Left ventricle myocardium inferior (tissue), 1 donor: ENCODE data around the gene SGIP1. TPM values are rescaled to one million over a fixed set of nuclear protein-coding genes. Genes with fewer than 3 reads are reported as not detected.

Experiments used
- DNase-seq: peaks from one replicate; pipeline ENCODE4 v3.0.0-alpha.2; 2020
- H3K27ac ChIP-seq: fragments of 200-600 bp; replicated peaks from 2 replicates; pipeline ENCODE4 v1.8.0; 2021
- H3K27me3 ChIP-seq: fragments of 200-600 bp; 2 replicates; pipeline ENCODE4 v1.8.0; 2021; ENCODE audit warnings: low read depth
- H3K36me3 ChIP-seq: fragments of 200-600 bp; 2 replicates; pipeline ENCODE4 v1.8.0; 2021
- H3K4me1 ChIP-seq: fragments of 200-600 bp; 2 replicates; pipeline ENCODE4 v1.8.0; 2021
- H3K4me3 ChIP-seq: fragments of 200-600 bp; 2 replicates; pipeline ENCODE4 v1.8.0; 2021; ENCODE audit warnings: mild to moderate bottlenecking, moderate library complexity
- H3K9me3 ChIP-seq: fragments of 200-600 bp; replicated peaks from 2 replicates; pipeline ENCODE4 v1.8.0; 2021
- intact Hi-C: fragments of 100-400 bp; cut with micrococcal nuclease; formaldehyde crosslinking; loops from one replicate; pipeline ENCODE4 v1.11.0; 2022
- total RNA-seq: library from RNA; stranded (reverse); fragmentation: NEBNext Ultra II Directional; extraction: Animal tissue kit (Norgen Biotek cat#: 25700); gene quantifications from one replicate; pipeline ENCODE4 v1.2.1, GENCODE V29; 2021
- TF ChIP-seq, protein P1 (sequence below): fragments of 200-600 bp; IDR thresholded peaks from 2 replicates; pipeline ENCODE4 v1.8.0; 2021; ENCODE audit warnings: antibody characterized with exemption, mild to moderate bottlenecking, borderline replicate concordance
- donor health status: DM: no; HTN: yes; CAD: no; lungs with severe emphysema.

Gene SGIP1
- total RNA-seq, 1 donor from 2014 or later, result 9.0 TPM

DNA sequence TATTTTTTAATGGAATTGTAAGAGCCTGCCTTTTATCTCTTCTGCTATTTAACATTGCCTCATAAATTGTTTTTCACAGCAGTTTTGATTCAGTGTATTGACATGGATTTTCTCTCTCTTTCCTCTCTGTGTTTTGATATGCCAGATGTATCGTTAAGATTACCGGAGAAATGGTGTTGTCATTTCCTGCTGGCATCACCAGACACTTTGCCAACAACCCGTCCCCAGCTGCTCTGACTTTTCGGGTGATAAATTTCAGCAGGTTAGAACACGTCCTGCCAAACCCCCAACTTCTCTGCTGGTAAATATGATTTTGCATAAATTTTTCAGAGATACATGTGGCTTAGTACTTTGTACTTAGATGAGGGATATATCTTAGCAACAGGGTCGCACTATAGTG lies 195.2 kb downstream of the SGIP1 start:
- H3K9me3 ChIP-seq, result no peaks in the 10 kb centered on the region
- no peak for DNase-seq
- intact Hi-C loops, result loop anchor here (10.0 kb wide), 1 partner anchor 474 kb away; no protein-coding TSS in a partner anchor
- H3K27me3 ChIP-seq, result no peaks in the 10 kb centered on the region
- H3K4me1 ChIP-seq, result peaks cover 8% of the 10 kb centered on the region
- H3K27ac ChIP-seq, result peak overlapping the region; percentile 56
- no peak overlapping the region for H3K4me3 ChIP-seq
- TF ChIP-seq, protein P1, sequence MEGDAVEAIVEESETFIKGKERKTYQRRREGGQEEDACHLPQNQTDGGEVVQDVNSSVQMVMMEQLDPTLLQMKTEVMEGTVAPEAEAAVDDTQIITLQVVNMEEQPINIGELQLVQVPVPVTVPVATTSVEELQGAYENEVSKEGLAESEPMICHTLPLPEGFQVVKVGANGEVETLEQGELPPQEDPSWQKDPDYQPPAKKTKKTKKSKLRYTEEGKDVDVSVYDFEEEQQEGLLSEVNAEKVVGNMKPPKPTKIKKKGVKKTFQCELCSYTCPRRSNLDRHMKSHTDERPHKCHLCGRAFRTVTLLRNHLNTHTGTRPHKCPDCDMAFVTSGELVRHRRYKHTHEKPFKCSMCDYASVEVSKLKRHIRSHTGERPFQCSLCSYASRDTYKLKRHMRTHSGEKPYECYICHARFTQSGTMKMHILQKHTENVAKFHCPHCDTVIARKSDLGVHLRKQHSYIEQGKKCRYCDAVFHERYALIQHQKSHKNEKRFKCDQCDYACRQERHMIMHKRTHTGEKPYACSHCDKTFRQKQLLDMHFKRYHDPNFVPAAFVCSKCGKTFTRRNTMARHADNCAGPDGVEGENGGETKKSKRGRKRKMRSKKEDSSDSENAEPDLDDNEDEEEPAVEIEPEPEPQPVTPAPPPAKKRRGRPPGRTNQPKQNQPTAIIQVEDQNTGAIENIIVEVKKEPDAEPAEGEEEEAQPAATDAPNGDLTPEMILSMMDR, result no peak
- H3K36me3 ChIP-seq, result no peaks in the 10 kb centered on the region

GRCh38 chr1:66729523-66729922 lies 195.6 kb downstream of the SGIP1 start:
- no peak overlapping the region for H3K4me3 ChIP-seq
- peak overlapping the region; percentile 56 for H3K27ac ChIP-seq
- no peaks in the 10 kb centered on the region for H3K36me3 ChIP-seq
- H3K9me3 ChIP-seq, result no peaks in the 10 kb centered on the region
- TF ChIP-seq, protein P1, result no peak
- no peak for DNase-seq
- intact Hi-C loops, result loop anchor here (10.0 kb wide), 1 partner anchor 475 kb away; no protein-coding TSS in a partner anchor
- peaks cover 8% of the 10 kb centered on the region for H3K4me1 ChIP-seq
- no peaks in the 10 kb centered on the region for H3K27me3 ChIP-seq

GRCh38 chr1:66730462-66730861 lies 196.5 kb downstream of the SGIP1 start:
- intact Hi-C loops, result no loop called here
- no peaks in the 10 kb centered on the region for H3K9me3 ChIP-seq
- TF ChIP-seq, protein P1, result no peak

DNA sequence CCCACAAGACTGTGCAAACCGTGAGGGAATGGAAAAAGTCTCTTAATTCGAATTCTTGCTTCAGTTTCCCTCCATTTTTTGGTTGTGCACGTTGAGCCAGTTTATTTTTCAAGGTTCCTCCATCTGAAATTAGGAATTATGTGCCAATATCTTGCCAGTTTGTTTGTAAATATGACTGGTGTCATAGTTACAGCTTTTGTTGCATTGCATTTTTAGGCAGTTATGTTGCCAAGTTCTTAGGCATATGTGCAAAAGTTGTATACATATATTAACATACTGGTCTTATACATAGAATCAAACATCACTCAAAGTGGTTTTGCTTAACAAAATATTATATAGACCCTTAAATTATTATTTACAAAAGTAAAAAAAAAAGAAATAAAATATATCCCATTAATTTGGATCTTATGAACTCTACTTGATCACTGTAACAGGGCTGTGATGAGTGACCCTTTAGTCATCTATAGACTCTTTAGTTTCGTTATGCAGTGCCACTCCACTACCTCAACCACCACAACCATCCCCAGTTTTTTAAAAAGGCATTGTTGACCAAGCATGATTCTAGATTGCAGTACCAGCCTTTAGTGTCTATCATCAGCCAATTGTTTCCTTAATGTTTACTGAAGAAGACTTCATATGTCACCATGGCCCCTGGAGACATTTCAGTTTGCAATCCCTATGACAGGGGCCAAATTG lies 197.4 kb downstream of the SGIP1 start:
- H3K27me3 ChIP-seq, result no peaks in the 10 kb centered on the region
- intact Hi-C loops, result no loop called here
- no peaks in the 10 kb centered on the region for H3K36me3 ChIP-seq
- DNase-seq, result no peak
- no peaks in the 10 kb centered on the region for H3K9me3 ChIP-seq
- TF ChIP-seq, protein P1, result no peak
- no peak overlapping the region for H3K4me3 ChIP-seq
- H3K4me1 ChIP-seq, result peaks cover under 1% of the 10 kb centered on the region
- no peak overlapping the region for H3K27ac ChIP-seq

More at GRCh38 chr1:66730462-66730861, 196.5 kb downstream of the SGIP1 start:
- H3K27ac ChIP-seq, result no peak overlapping the region
- H3K4me1 ChIP-seq, result peaks cover 8% of the 10 kb centered on the region
- DNase-seq, result no peak
- no peaks in the 10 kb centered on the region for H3K36me3 ChIP-seq
- H3K4me3 ChIP-seq, result no peak overlapping the region
- no peaks in the 10 kb centered on the region for H3K27me3 ChIP-seq

DNA sequence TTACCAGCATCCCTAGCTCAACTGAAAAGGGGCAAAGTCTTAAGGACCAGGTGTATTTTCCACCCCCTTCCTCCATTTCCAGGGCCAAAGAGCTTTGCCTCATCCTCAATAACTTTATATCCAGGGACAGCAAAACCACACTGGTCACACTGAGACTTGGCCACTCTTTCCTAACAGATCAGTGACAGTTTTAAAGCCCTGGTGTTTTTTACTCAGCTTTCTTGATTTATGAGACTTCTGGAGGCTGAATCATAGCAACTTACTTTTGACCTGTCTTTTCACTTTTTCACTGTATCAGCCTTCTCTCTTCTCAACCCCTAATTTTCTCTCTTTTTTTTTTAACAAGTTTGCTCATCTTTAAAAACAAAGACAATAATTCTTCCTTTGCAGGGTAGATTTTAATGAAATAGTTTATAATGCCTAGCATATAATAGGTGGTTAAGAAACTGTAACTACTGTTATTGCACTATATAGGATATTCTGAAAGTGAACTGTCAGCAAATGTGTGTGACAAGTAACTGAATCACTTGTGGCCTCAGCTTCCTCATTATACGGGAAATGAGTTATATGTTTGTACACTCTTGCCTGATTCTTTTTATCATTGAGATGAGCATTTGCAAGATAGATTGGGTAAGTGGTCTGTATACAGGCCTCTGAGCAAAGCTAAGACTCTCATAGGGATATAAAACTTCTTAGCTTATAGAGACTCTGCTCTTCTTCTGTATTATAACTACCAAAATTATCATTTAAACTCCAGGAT lies 198.6 kb downstream of the SGIP1 start:
- TF ChIP-seq, protein P1, result no peak
- Histone ChIP-seq H3K36me3 (no peaks in the 10 kb centered on the region), H3K27me3 (no peaks in the 10 kb centered on the region), H3K27ac (no peak overlapping the region), H3K4me1 (no peaks in the 10 kb centered on the region), H3K4me3 (no peak overlapping the region), H3K9me3 (no peaks in the 10 kb centered on the region)
- no peak for DNase-seq
- intact Hi-C loops, result no loop called here
